ENCODE measurements around the gene C6orf62.

DNA sequence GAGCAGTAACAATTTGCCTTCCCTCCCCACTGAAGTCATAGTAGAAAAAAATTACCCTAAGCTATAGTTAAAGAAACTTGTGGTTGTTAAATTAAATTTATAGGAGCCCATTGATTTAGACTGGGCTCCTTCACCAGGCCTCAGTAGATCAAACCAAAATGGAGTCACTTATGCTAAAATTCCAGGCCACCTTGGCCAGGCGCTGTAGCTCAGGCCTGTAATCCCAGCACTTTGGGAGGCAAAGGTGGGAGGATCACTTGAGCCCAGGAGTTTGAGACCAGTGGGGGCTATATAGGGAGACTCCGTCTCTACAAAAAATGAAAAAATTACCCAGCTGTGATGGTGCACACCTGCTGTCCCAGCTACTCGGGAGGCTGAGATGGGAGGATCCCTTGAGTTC lies 40.8 kb upstream of the C6orf62 start:
- TF ChIP-seq GATA3 (IDR thresholded peaks at IDR 0.05; ENCODE audit: low read depth, low read length) (no peak), GATA2 (IDR thresholded peaks at IDR 0.05; ENCODE audit: low read depth, low read length) (no peak)

All from SH-SY5Y (cell line).